HG03103 (cell line): Measurements from ENCODE around the gene RNF4.
"Not testable (repeated sequence)": the region's sequence is repeated elsewhere in the genome, so short reads cannot be mapped to it uniquely, and the experiment has no call there.

Experiments
- ATAC-seq: cut with Tn5 transposase; IDR thresholded peaks from one replicate; pipeline ENCODE4 v1.9.1; 2021; ENCODE audit warnings: low read depth; ENCODE audit not compliant: unreplicated experiment

The RNF4 gene

DNA sequence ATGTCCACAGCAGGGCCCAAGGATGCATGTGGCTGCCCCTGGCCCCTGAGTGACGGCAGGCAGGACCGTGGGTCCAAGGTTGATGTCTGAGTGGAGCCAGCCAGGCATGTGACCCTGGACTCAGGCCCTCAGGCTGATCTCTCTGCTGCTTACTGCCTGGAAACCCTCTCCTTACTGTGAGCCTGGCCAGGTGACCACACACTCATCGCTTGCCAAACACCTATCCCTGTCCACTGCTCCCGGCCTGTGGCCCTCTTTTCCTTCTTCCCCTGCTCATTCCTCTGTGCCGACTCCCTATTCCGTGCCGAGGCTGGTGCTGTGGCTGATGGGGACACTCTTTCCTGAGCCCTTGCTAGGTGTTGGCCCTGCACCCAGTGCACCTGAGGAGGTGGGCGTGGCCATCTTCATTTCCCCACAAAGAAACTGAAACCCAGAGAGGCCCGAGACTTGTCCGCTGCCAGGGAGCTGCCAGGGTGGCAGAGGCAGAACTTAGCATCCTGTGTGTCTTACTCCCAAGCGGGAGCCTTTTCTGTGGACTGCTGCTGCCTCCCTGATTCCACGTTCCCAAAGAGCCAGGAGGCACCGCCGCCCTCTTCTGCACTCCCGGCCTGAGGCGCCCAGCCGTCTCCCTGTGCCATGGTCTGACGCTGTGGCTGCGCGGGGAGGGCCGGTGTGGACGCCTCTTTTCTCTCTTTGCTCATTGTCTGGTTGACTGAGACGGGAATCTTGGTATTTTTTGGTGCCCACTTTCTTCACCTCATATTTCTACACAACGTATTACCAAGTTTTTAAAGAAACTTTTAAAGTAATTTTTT, 11.2 kb upstream of the RNF4 start:
- no peak for ATAC-seq

DNA sequence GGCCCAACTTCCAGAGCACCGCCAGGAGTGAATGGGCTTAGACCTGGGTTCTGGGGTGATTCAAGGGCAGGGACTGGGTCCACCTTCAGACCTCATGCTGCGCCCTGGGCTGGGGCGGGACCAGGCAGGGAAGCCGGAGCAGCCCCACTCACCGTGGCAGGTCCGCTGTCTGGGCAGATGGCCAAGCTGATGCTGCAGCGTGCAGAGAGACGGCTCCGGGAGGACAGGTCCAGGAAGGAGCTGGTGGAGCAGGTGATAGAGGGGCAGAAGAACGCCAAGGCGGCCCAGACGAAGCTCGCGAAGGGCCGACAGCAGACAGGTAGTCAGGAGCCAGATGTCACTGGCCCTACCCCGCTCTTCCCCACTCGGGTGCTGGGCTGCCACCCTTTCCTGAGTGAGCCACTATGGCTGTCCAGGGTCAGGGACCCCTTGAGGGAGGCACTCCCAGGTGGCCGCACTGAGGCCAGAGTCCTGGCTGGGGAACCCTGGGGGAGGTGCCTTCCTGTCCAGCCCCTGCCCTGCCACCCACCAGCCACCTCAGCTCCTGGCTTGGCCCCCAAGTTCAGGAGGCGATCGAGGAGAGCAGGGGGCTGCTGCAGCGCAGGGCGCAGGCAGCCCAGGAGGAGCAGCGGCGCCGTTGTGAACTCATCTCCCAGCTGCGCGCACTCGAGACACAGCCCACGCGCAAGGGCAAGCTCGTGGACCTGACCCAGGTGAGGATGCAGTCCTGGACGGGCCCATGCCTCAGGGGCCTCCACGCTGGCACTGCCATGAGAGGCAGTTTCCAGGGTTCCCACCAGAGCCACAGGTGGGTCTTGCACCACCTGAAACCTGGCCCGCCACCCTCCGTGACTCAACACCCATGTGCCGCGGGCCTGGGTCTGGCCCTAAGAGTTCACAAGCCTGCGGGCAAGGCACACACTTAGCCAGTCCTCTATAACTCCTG, 10.1 kb upstream of the RNF4 start:
- ATAC-seq: no peak

DNA sequence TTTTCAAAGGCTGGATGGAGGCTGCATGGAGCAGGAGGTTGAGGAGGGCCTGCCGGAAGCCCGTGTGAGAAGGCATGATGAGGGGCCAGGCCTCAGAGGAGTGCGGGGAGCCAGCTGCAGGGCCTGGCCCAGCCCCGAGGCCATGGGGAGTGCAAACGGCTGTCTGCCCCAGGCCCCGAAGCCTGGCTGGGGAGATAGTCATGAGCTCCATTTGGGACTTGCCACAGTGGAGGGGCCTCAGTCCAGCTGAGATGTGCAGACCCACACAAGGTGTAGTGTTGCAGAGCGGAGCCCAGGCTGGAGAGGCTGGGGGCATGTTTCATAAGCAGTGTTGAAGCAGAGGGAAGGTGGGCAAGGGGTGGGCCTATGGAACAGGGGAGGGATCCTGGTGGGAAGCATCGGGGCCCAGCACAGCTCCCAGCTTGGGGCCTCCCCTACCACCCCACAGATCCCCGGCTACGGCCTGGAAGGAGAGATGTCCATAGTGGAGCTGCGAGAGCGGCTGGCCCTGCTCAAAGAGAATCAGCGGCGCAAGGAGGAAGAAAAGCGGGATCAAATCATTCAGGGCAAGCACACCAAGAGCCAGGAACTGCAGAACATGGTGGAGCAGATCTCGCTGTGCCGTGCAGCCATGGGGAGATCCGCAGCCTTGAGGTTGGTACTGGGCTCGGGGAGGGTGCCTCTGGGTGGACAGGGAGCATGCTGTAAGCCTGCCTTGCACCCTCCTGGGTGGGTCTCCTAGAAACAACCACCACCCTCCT, 9.1 kb upstream of the RNF4 start:
- ATAC-seq: no peak

DNA sequence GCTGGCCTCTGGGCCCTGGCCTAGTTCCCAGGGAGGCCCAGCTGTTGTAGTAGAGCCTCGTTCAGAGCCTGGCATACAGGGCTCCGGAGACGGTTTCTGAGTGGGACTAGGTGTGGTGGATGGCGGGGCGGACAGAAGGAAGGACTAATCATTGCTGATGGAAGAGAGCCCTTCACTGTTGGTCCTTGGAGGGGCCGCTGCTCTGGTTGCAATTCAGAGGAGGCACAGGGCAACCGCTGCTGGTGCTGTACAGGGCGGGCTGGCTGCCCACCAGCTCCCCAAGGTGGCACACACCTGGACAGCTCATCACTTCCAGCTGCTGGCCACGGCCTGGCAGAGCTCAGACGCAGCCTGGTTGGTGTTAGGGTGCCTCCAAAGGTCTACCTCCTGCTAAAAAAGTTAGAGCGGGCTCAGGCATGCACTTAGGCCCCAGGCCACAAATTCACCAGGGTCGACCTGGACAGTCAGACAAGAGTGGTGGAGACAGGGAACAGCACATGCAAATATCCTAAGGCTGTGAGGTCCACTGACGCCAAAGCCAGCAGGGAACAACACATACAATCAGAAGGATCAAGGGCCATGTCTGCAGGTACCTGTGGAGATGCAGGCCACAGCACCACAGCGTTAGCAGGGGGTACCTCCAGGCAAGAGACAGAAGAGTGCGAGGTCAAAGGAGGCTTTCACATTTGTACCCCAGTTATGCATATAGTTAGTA, 7.5 kb upstream of the RNF4 start:
- no peak for ATAC-seq

DNA sequence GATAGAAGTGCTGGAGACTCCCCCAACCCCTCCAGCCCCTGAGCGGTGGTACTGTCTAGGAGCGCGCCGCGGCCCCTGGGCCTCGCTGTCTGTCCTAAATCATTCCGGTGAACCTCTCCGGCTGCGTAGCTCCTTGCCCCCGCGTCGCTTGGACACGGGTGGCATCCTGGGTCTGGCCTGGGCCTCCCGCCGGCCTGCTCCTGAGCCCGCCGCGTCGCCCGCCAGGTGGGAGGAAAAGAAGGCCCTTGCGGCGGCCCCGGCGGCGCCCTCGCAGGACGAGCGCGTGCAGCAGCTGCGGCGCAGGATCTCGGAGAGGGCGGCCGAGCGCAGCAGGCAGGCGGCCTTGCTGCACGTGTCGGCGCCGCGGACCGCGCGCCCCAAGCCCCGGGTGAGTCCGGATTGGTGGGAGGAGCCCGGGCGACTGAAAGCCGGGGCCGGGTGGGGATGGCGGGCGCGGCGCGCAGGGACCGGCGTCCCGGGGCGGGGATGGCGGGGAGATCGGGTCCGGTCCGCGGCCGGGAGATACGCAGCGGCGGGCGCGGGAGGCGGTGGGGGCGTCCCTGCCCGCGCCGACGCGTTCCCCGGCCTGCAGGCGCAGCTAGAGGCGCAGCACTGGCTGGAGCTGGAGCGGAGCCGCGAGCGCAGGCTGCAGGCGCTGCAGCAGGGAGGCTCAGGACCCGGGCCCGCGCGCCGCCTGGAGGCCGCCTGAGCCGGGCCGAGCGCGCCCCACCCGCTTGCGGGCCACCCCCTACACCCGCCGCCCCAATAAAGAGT, 6.5 kb upstream of the RNF4 start:
- peak; percentile 83 for ATAC-seq

DNA sequence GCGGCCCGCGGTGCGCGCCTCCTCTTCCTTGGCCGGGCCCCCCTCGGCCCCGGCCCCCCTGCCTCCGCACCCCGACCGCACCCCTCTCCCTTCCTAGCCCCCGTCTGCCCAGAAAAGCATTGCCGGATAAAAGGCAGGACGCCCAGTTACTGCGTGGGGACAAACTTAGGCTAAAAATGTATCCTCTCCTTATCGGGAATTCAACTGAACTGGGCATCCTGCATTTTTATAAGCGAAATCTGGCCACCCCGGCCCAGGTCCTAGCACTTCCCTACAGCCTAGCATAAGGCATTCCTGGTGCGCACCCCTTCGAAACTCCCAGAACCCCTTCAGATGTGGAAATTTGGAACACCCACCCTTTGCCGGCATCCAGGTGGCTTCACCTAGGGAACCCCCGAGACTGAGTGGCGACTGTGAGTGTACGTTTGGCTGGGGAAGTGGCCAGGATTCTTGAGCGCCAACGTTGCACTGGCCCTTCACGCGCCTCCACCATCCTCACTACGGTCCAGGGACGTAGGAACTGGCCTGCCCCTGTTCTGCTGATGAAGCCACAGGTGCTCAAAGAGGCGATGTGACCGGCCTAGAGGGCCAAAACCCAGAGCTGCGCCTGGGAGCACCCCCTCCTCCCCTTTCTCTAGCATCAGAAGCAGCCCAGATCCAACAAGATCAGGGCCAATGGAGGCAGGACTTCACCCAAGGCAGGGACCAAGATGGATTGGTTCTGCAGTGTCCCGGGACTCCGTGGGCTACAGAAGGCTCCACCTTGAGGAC, 5.7 kb upstream of the RNF4 start:
- ATAC-seq: no peak

DNA sequence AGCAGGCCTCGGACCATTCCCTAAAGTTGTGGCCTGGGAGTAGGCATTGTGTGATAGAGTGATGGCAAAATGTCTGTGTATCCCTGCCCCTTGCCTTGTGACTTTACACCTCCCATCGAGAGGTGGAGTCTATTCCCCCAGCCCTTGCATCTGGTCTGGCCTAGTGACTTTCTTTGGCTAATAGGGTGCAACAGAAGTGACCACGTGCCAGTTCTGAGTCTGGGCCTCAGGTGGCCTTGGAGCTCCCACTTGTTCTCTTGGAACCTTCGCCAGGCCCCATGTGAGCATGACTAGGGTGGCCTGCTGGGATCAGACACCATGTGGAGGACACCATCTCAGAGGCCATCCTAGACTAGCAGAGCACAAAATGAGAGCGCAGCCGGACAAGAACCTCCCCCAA, 3.9 kb upstream of the RNF4 start:
- ATAC-seq: no peak

DNA sequence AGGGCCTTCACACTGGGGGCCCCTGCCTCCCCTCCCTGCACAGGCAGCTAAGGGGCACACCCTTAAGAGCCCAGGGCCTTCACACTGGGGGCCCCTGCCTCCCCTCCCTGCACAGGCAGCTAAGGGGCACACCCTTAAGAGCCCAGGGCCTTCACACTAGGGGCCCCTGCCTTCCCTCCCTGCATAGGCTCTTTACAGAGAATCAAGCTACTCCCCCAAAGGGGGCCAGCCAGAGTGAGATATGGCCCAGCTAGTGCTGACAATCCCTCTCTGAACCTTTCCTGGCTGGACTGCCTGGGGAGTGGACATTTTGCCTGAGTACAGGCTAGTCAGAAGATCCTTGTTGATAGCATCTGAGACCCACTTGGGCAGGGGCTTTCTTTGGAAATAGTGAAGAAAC, 3.4 kb upstream of the RNF4 start:
- ATAC-seq: not testable (repeated sequence)

DNA sequence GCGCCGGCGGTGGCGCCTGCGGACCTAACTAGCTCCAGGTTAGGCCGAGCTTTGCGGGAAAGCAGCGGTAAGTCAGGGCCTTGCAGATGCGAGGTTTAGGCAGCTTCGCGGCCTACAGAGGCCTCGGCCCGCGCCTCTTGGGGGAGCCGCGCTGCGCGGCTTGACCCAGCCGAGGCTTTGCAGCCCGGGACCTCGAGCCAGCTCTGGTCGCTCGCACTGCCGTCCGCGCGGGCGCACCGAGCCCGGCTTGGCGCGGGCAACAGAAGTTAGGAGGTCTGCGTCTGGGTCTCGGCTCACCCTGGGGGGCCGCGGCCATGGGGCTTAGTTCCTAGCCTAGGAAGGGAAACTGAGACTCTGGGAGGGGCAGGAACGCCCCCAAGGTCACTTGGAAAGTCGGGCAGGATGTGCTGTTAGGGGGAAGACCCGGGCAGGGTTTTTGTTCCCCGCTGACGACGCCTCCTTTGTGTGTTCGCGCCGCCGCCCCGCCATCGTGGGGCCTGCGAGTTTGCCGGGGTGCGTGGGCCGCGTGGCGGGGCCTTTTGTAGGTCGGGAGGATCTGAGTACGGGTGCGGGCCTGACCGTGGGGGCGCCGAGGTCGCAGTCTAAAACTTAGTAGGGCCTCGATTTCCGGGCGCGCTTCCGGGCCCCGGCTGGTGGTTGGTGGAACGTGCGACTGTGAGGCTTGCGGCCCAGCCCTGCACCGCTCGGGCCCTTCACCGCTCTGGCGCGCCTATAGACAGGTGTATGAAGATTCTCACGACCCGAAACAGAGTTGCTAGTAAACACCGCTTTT, 482 bp downstream of the RNF4 start:
- ATAC-seq: peak; percentile 42

DNA sequence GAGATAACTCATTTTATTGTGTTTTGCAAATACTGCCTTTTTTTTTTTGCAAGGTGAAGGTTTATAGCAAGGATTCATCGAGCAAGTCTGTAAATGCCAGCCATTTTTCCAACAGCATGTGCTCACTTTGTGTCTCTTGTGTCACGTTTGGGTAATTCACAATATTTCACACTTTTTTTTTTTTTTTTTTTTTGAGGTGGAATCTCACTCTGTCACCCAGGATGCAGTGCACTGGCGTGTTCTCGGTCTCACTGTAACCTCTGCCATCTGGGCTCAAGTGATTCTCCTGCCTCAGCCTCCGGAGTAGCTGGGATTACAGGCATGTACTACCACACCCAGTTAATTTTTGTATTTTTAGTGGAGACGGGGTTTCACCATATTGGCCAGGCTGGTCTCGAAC, 1.9 kb downstream of the RNF4 start:
- no peak for ATAC-seq

DNA sequence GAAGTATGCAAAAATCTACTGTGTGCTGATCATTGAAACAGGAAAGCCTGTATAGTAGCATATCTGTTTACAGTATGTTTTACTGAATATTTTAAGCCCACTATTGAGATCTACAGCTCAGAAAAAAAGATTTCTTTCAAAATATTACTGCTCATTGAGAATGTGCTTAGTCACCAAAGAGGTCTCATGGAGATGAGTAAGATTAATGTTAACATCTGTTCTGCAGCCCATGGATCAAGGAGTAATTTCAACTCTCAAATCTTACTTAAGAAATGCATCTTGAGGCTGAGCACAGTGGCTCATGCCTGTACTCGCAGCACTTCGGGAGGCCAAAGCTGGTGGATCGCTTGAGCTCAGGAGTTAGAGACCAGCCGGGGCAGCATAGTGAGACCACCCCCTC, 3.3 kb downstream of the RNF4 start:
- no peak for ATAC-seq

DNA sequence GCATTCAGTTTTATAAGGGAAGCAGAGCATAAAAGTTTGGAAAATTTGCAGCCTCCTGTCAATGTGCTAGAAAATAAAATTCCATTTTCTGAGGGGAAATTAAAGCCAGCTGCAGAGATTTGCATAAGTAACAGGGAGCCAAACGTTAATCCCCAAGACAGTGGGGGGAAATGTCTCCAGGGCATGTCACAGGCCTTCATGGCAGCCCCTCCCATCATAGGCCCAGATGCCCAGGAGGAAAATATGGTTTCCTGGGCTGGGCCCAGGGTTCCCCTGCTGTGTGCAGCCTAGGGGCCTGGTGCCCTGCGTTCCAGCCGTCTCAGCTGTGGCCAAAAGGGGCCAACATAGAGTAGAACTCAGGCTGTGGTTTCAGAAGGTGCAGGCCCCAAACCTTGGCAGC, 9.3 kb downstream of the RNF4 start:
- ATAC-seq: no peak

DNA sequence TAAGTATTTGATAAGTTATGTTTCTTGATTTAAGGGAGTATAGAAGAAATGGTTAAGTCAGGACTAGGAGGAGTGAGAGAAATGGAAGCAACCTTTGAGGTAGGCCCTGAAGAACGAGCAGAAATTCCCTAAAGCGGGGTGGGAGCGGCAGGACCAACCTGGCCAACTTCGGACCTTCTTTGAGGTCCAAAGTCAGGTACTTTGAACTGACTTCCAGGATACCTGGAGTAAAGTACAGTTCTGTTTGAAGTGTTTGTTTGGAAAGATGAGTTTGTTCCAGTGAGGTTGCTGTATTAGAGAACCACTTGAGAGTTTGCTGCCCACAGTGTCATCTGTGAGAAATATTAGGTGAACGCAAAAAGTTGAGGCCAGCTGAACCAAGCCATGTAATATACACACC, 11.7 kb downstream of the RNF4 start:
- no peak for ATAC-seq

DNA sequence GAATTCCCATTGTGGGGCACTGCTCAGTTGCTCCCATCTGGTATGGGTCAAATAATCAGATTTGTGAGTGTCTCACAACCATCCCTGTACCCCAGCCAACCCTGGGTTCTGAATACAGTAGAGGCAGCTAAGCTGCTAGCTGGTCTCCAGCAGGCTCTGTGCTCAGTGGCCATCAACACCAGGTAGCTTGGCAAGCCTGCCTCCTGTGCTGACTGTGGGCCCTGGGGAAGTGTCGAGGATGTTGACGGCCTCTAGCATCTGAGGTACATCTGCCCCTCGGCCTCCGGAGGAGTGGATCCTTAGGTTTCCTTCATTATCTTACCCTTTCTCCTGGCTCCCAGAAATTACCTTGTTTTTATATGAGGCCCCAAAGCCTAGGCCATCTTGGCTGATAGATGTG, 13.3 kb downstream of the RNF4 start:
- no peak for ATAC-seq

DNA sequence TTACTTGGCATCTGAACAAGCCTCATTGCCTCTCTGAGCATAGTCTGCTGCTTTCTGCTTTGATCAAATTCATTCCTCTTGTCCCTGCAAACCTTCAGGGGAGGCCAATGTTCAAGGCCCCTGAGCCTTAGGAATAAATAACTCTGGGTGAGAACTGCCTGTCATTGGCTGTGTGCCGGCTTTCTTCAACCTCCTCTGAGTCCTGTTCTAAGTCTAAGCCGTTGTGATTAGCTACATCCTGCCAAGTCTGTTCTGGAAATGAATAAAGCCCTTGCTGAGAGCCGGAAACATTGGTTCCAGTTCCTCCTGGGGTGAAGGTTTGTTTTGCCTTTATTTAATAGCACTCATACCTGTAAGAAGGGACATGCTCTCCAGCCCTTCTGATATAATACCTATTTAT, 13.8 kb downstream of the RNF4 start:
- ATAC-seq: peak; percentile 44

DNA sequence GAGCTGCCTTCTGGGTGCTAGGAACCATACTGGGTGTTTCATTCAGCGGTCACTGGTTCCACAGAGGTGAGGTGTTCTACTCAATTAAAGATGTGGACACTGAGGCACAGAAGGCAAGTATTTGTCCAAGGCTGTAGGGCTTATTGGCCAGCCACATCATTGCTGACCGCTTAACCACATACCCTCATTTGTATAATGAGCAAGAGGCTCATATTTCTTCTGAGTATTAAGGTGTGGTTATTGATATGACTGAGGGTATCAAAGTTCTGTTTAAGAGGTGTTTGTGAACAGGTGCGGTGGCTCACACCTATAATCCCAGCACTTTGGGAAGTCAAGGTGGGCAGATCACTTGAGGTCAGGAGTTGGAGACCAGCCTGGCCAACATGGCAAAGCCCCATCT, 14.3 kb downstream of the RNF4 start:
- no peak for ATAC-seq

DNA sequence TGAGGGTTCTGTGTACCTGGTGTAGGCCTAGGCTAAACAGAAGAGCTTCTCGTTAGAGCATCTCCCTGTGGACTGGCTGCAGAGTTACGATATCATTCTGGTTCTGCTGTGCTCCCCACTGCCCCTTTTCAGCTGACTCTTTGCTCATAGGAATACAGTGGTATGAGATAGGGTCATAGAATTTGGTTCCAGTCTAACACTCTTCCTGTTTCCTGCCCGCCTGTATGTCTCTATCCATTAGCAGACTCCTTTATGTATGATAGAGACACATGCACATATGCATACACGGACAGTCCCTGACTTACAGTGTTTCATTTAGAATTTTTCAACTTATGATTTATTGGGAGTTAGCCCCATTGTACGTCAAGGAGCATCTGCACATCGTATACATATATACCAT, 15.3 kb downstream of the RNF4 start:
- no peak for ATAC-seq

DNA sequence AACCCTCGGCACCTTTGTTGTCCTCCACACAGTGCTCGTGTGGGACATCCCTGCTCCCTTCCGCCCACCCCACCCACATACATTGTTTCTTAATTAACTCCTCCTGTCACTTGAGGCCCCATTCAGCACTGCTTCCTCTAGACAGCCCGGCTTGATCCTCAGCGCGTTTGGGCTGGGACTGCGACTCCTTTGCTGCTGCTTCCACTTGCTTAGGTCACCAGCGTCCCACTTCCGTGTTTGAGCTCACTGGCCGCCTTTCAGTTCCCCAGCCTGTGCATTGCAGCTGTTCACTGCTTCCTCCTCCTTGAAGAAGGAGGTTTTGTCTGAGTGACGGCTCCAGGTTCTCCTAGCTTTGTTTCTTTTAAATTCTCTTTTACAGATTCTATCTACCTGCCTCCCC, 16.1 kb downstream of the RNF4 start:
- ATAC-seq: peak; percentile 64
